GM21825 (cell line): Measurements from ENCODE around the gene CLEC2A.
"Not testable (repeated sequence)": the region's sequence is repeated elsewhere in the genome, so short reads cannot be mapped to it uniquely, and the experiment has no call there.

ENCODE experiments used
- ATAC-seq: cut with Tn5 transposase; IDR thresholded peaks from one replicate; pipeline ENCODE4 v1.9.1; 2021; ENCODE audit warnings: mild to moderate bottlenecking, moderate library complexity; ENCODE audit not compliant: unreplicated experiment

CLEC2A gene

GRCh38 chr12:9883175-9883574 is 49.0 kb downstream of the CLEC2A start:
- ATAC-seq: no peak

GRCh38 chr12:9881988-9882387 is 50.2 kb downstream of the CLEC2A start:
- no peak for ATAC-seq

GRCh38 chr12:9881246-9881645 is 50.9 kb downstream of the CLEC2A start, which contains the start of gene KLRF2:
Gene KLRF2 (plus strand): TSS chr12:9881489. CDS start chr12:9881596, 107 bp downstream.
- no peak for ATAC-seq

GRCh38 chr12:9880532-9881078 is 51.6 kb downstream of the CLEC2A start:
- no peak for ATAC-seq

GRCh38 chr12:9876120-9876519 is 56.0 kb downstream of the CLEC2A start:
- not testable (repeated sequence) for ATAC-seq

GRCh38 chr12:9872742-9873141 is 59.4 kb downstream of the CLEC2A start:
- no peak for ATAC-seq

GRCh38 chr12:9872162-9872561 is 60.0 kb downstream of the CLEC2A start:
- no peak for ATAC-seq

GRCh38 chr12:9870286-9870866 is 61.8 kb downstream of the CLEC2A start:
- ATAC-seq: no peak

GRCh38 chr12:9869307-9870161 is 62.6 kb downstream of the CLEC2A start, which contains the start of gene CLEC2B:
Gene CLEC2B (minus strand): TSS chr12:9869354.
- ATAC-seq: no peak

GRCh38 chr12:9868951-9869306 is 63.2 kb downstream of the CLEC2A start:
- ATAC-seq: no peak

GRCh38 chr12:9868311-9868801 is 63.8 kb downstream of the CLEC2A start:
- no peak for ATAC-seq

GRCh38 chr12:9867531-9867930 is 64.6 kb downstream of the CLEC2A start:
- no peak for ATAC-seq

- ATAC-seq: no peak
These were observed 65.3 kb downstream of the CLEC2A start for GRCh38 chr12:9866860-9867269.

- no peak for ATAC-seq
These were observed 67.1 kb downstream of the CLEC2A start for GRCh38 chr12:9864913-9865675.
